HG03432 (cell line): ENCODE measurements around the gene KCNAB1.

ENCODE experiments used
- ATAC-seq: cut with Tn5 transposase; IDR thresholded peaks from one replicate; pipeline ENCODE4 v1.9.1; 2021; ENCODE audit warnings: mild to moderate bottlenecking, moderate library complexity; ENCODE audit not compliant: unreplicated experiment

The KCNAB1 gene

GRCh38 chr3:156307704-156308103, 187.3 kb downstream of the KCNAB1 start:
- no peak for ATAC-seq

- no peak for ATAC-seq
Measured at GRCh38 chr3:156311431-156311830, 191.1 kb downstream of the KCNAB1 start.

GRCh38 chr3:156311930-156312329, 191.6 kb downstream of the KCNAB1 start:
- ATAC-seq: no peak

- ATAC-seq: no peak
Measured at GRCh38 chr3:156316076-156316475, 195.7 kb downstream of the KCNAB1 start.

- no peak for ATAC-seq
Measured at GRCh38 chr3:156317462-156318074, 197.2 kb downstream of the KCNAB1 start.

- ATAC-seq: no peak
Measured at GRCh38 chr3:156321945-156322344, 201.6 kb downstream of the KCNAB1 start.

GRCh38 chr3:156323466-156323865, 203.1 kb downstream of the KCNAB1 start:
- no peak for ATAC-seq

- ATAC-seq: no peak
Measured at GRCh38 chr3:156330415-156330814, 210.0 kb downstream of the KCNAB1 start.

GRCh38 chr3:156332304-156332703, 211.9 kb downstream of the KCNAB1 start:
- ATAC-seq: no peak

GRCh38 chr3:156334841-156335545, 214.6 kb downstream of the KCNAB1 start:
- no peak for ATAC-seq

GRCh38 chr3:156339491-156339890, 219.1 kb downstream of the KCNAB1 start:
- ATAC-seq: no peak

GRCh38 chr3:156341332-156341731, 221.0 kb downstream of the KCNAB1 start:
- ATAC-seq: no peak

GRCh38 chr3:156341831-156342416, 221.5 kb downstream of the KCNAB1 start:
- peak; percentile 100 for ATAC-seq

- no peak for ATAC-seq
Measured at GRCh38 chr3:156344215-156344614, 223.8 kb downstream of the KCNAB1 start.

GRCh38 chr3:156349111-156349510, 228.7 kb downstream of the KCNAB1 start:
- no peak for ATAC-seq

GRCh38 chr3:156349978-156350377, 229.6 kb downstream of the KCNAB1 start:
- ATAC-seq: no peak

- ATAC-seq: no peak
Measured at GRCh38 chr3:156350781-156351180, 230.4 kb downstream of the KCNAB1 start.

- no peak for ATAC-seq
Measured at GRCh38 chr3:156351783-156352182, 231.4 kb downstream of the KCNAB1 start.

GRCh38 chr3:156352728-156353127, 232.3 kb downstream of the KCNAB1 start:
- no peak for ATAC-seq

- no peak for ATAC-seq
Measured at GRCh38 chr3:156353563-156353962, 233.2 kb downstream of the KCNAB1 start.

GRCh38 chr3:156356537-156357363, 236.4 kb downstream of the KCNAB1 start:
- no peak for ATAC-seq
